CD4-positive, alpha-beta T cell treated with Interleukin-17A for 4 hours (primary cell): Measurements from ENCODE around the gene DPCD.
"Not testable (repeated sequence)": the region's sequence is repeated elsewhere in the genome, so short reads cannot be mapped to it uniquely, and the experiment has no call there.

ENCODE experiments used
- DNase-seq: peaks from one replicate; pipeline ENCODE4 v3.0.0-alpha.2; 2020; ENCODE audit warnings: mixed read lengths

Gene DPCD

DNA sequence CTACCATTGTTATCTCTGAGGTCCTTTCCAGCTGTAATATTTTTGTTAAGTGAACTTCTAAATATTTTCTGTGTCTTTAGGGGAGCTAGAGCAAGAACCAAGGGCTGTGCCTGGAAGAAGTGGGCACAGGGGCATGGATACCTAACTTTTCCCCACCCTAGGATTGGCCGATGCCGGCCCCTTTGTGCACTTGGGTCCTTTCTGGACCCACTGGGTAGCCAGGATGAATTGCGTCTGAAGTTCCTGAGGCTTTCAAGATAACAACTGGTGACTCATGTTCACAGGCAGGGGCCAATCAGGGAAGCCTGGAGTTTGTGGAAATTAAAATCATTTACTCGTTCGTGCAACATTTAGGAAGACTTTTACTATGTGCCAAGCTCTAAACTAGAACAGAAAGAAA is 758 bp downstream of the DPCD start:
- no peak for DNase-seq

- not testable (repeated sequence) for DNase-seq
These were observed 5.2 kb downstream of the DPCD start for GRCh38 chr10:101593331-101593730.

GRCh38 chr10:101595591-101596433 is 7.7 kb downstream of the DPCD start:
- no peak for DNase-seq

DNA sequence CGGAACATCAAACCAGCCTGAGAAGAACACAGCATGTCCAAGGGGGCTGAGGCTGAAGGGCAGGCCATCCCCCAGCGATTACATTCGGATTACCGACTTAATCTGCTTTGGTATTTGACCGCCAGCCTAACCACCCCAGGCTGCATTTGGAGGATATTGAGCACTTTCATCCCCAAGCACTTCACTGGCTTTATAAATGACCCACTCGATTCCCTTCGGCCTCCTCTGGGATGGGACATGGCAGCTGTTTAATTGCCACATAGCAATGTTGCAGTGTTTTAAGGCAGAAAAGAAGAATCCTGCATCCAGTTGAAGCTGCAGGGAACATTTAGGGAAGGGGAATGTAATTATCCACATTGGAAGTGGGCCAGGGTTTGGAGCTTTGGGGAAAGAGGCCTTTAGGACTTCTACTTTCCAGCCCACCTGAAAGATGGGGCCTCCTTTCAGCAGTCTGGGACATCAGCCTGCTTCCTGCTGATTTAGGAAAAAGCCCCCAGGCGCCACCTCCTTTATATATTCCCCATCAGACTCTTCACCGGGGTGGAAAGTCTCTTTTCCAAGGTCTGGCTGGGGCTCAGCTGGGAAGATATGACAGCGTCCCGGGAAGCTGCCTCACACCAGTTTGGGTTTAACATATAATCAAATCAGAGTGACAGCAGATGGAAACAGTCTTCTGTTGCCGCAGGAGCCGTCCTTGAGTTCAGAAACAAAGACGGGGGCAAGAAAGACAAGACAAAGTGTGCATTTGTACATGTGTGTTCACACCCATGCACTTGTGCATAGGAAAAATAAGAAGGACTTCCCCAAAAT is 9.2 kb downstream of the DPCD start:
- no peak for DNase-seq

DNA sequence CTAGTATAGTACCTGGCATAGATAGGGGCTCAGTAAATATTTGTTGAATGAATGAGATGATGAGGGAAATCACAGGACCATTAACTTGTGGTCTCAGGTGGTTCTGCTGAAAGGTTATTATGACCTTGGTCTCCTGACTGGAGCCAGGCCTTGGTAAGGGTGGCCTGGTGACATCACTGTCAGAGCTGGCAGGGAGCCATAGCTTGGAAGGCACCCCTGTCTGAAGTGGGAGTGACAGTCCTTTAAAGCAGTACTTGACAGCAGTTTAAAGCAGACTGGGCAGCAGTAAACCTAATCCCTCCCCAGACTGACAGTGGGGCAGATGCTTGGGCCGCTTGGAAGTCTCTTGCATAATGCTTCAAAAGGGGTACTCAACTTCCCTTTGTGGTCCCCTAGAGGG is 13.4 kb downstream of the DPCD start:
- no peak for DNase-seq

- peak; percentile 63 for DNase-seq
These were observed 14.8 kb downstream of the DPCD start for GRCh38 chr10:101602761-101603398.

GRCh38 chr10:101607124-101607523 is 19.0 kb downstream of the DPCD start:
- DNase-seq, result no peak

DNA sequence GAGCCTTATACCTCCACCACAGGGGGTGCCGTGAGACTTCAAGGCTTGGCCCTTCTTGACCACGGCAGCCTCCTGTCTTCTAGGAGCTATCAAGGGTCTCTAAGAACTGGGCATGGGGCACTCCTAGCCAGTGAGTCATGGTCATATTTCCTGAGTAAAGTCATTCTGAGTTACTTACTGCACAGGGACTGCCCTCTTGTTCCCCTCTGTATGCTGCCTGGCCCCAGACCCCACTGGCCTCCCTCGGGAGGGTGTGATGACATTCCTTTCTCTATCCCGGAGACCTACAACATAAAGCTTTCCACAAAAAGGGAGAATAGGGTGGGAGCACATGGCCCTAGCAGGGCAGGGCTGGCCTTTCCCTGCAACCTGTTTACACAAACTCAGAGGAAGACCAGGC is 21.4 kb downstream of the DPCD start:
- no peak for DNase-seq

DNA sequence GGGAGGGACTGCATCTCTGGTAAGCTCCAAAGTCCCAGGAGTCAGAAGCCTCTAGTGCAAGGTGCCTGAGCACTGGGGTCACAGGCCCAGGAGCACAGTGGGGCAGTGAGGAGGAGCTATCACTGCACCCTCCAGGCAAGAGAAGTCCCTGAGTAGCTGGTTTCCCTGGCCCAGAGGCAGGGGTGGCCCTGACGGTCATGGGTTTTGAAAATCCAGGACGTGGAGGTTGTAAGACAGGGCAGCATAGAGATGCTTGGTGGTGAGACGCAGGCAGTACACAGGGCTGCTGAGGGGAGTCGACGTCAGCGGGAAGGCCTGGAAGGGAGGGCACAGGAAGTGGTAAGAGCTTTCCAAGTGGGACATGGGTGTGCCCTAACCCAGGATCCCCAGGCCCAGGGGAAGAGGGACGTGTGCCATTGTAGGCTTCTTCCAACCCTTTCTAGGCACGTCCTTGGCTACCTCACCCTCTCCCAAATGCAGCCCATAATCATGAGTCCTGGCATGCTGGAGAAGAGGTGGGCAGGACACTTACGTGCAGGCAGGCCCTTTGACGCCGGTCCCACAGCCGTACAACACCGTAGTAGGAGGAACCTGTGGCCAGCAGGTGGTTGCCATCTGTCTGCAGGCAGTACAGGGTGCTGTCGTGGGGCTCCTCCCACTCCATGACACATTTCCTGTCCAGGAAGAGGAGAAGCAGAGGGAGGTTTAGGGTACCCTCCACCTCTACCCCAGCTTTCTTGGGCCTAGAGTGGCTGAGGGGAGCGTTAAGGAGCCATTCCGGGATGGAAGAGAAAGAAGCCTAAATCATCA is 23.2 kb downstream of the DPCD start:
- no peak for DNase-seq

GRCh38 chr10:101612086-101612485 is 24.0 kb downstream of the DPCD start:
- no peak for DNase-seq

DNA sequence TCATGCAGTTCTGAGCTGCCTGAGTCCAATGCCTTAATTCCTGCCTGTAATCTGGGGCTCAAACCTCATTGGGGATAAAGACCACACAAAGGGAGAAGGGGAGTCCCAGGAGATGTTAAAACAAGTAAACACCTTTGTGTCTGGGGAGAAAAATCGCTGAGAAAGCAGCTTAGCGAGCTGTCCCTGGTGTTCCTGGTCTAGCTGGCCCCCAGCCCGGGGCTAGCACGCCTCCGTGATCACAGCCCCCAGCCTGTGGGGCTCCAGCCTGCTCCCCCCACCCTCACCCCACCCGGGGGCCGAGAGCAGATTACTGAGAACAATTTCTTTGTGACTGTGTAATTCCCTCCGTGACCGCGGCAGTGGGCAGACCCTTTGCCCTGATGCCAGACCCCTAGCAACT is 24.8 kb downstream of the DPCD start:
- DNase-seq, result no peak

DNA sequence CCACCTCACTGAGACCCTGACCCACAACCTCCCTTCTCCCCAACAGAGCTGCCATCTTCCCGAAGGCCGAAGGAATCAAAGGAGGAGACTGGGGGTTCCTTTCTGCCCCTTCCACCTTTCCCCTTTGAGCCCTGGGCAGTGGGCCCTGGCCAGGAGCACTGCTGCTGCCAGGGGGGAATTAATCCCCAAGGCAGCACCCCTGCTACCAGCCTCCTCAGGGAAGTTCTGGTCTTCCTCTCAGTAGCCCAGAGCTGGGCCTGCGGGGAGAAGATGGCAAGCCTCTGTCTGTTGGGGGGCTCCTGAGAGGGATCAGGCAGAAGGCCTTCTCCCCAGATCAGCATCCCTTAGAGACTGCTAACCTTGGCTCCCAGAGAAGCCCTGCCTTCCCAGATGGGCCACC is 25.5 kb downstream of the DPCD start:
- DNase-seq, result no peak

DNA sequence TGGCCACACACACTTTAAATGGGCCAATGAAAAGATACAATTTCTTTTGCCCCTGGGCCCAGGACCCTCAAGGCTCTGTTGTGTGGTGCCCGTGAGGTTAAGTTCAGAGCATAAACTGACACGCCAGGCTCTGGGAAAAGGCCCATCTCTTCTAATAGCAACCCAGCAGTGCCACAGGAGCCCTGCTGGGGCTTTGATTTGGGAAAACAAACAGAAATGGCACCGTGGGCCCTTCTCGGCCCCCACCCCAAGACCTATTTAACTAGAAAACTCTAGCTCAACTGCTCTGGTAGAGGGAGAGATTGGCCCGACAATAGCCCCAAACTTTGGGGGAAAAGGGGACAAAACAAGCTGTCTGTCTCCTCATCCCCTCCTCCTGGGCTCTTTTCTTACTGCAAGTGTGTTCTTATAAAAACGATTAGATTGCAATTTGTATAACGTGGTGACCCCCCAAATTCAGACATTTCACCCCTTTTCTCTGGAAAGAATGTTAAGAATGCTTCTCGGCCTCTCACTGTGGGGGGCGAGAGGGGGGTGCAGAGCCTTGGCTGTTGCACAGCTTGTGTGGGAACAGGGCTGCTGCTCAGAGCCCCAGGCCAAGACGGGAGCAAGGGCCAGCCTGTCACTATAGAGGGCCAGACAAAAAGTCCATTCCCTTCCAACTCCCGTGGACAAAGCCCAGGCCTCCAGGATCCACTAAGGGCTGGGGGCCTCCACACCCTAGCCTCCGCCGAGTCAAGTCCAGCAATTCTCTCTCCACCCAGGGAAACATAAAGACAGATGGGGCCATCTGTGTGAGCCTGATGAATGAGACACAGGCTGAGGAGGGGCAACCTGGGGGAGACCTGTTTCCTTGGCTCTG is 26.8 kb downstream of the DPCD start:
- DNase-seq, result no peak

GRCh38 chr10:101615525-101616116 is 27.5 kb downstream of the DPCD start:
- DNase-seq, result no peak

DNA sequence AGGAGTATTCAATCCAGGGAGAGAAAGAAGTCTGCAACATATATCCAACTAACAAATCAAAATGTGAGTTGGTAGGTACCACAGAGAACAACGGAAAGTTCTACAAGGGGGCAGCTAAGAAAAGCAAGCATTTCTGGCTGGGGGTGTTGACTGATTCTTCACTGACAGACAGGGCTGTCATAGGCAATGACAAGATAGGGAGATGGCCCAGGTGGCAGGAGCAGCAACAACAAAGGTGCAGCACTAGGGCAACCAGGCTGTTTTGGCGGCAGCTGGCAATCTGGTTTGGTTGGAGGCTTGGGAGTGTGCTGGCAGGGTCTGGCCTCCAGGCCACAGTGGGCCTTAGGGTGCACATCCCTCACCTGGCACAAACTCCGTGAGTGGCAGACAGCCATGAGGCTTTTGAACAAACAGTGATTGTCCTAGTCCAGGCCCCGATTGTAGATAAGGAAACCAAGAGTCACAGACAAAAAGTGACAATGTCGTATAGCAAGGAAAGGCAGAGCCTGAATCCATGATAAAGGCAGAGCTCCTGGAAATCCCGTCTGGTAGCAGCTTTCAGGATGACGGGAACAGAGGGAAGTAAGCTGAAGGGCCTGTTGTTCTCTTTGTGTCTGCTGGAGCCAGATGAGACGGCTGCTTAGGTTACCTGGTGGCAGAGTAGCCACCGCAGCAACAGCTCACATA is 28.4 kb downstream of the DPCD start:
- no peak for DNase-seq

DNA sequence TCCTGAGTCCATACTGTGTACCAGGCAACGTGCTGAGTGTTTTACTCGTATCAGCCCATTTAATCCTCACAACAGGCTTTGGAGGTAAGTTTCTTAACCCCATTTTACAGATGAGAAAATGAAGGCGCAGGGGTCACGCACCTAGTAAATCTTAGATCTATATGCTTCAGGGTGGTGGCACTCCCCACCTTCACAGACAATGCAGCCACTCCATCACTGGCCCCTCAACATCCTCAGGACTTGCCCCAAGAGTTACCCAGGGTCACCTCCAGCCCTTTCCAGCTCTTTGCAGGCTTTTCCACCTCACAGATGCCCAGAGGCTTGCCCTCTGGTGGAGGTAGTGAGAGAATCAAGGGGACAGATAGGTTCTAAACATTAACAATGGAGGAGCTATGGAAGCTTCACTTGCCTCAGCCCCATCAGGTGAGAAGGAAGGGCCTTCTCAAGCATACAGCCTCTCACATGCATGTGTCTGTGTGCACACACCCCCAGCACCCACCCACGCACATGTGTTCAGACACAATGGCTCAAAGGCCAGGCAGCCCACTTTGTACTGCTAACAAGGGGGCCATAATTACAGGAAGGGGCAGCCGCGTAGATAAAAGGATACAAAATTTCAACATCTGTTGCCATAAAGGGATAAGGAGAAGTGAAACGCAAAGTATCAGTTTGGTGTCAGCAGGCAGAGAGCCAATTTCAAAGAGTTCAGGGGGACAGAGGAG is 29.1 kb downstream of the DPCD start:
- DNase-seq, result no peak

- DNase-seq, result no peak
These were observed 29.9 kb downstream of the DPCD start for GRCh38 chr10:101617824-101618568.

DNA sequence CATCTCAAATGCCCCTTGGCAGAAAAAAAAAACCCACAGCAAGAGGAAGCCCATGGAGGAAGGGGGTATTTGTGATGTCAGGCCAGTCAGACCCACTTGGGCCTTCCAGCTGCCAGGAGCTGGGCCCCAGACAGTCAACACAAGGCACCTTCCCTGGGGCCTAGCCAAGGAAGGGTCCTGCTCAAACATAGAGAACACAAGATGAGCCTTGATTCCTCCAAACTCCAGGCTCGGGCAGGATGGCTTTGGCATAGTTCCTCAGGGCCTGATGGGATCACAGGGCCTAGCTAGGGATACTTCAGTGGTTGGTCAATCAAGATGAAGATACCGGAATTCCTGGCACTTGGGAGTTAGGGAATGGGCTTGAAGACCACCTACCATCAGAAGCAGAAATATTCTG is 30.8 kb downstream of the DPCD start:
- no peak for DNase-seq

DNA sequence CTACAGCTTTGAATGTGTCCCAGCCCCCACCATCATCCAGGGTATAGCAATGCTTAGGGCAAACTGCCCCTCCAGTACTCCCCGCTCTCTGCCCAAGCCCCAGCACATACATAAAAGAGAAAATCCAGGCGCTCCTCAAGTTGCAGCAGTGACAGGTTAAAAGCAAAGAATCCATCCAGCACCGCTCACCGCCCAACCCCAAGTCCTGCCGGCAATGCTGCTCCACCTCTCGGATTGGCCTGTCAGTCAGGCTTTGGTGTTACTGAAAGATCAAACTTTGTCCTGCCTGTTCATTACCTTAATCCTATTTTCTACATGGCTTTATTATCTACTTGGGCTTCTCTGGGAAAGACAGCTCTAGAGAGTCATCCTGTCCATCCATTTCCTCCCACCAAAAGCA is 31.9 kb downstream of the DPCD start:
- no peak for DNase-seq
